ENCODE results near the gene PLXNA1.

- TF ChIP-seq GABPA (IDR thresholded peaks at IDR 0.05 in 1 of 2, conservative IDR thresholded peaks at IDR 0.05 in 1 of 2) (no peak), ZBTB33 (IDR thresholded peaks at IDR 0.05) (no peak), CTCF (IDR thresholded peaks at IDR 0.05; ENCODE audit: low read depth, low read length, missing input control) (no peak), YY1 (IDR thresholded peaks at IDR 0.05) (no peak), TAF1 (conservative IDR thresholded peaks at IDR 0.05) (no peak), MAX (IDR thresholded peaks at IDR 0.05) (no peak), REST (IDR thresholded peaks at IDR 0.05) (no peak), JUND (IDR thresholded peaks at IDR 0.05) (no peak), ATF3 (IDR thresholded peaks at IDR 0.05) (no peak), EGR1 (IDR thresholded peaks at IDR 0.05; ENCODE audit: low read depth in 2 of 2) (no peak), RAD21 (IDR thresholded peaks at IDR 0.05) (no peak), RXRA (IDR thresholded peaks at IDR 0.05) (no peak), NR2F2 (IDR thresholded peaks at IDR 0.05) (no peak)
Measured at GRCh38 chr3:126964261-126964660, 18.7 kb upstream of the PLXNA1 start.
